HAP-1 (cell line): ENCODE results near the gene COL24A1.
"Not testable (repeated sequence)": the region's sequence is repeated elsewhere in the genome, so short reads cannot be mapped to it uniquely, and the experiment has no call there.

ENCODE experiments used
- DNase-seq, 2 experiments: peaks; one replicate each; pipeline ENCODE4 v3.0.0-alpha.2; 2016 to 2020; ENCODE audit warnings: low spot score in 2 of 2
- H3K27me3 ChIP-seq: fragments of 250-450 bp; sonication (Bioruptor Pico); 2 replicates; pipeline ENCODE4 v1.5.1; 2020; ENCODE audit warnings: low read depth, mild to moderate bottlenecking, moderate library complexity
- H3K36me3 ChIP-seq: fragments of 250-450 bp; sonication (Bioruptor Pico); replicated peaks from 2 replicates; pipeline ENCODE4 v1.5.1; 2020; ENCODE audit warnings: mild to moderate bottlenecking
- H3K4me1 ChIP-seq: fragments of 250-450 bp; sonication (Bioruptor Pico); 2 replicates; pipeline ENCODE4 v1.5.1; 2020; ENCODE audit warnings: mild to moderate bottlenecking
- H3K4me3 ChIP-seq: fragments of 250-450 bp; sonication (Bioruptor Pico); 2 replicates; pipeline ENCODE4 v1.5.1; 2020; ENCODE audit warnings: mild to moderate bottlenecking, moderate library complexity
- H3K9me3 ChIP-seq: fragments of 250-450 bp; sonication (Bioruptor Pico); 2 replicates; pipeline ENCODE4 v1.5.1; 2020; ENCODE audit warnings: mild to moderate bottlenecking, moderate library complexity
- in situ Hi-C: fragments of 300-500 bp; cut with MboI; formaldehyde crosslinking; loops from 3 replicates; pipeline ENCODE4 v1.14.3; 2020; ENCODE audit warnings: low sequenced_read_pairs, inconsistent platforms, mixed read lengths

Gene COL24A1

DNA sequence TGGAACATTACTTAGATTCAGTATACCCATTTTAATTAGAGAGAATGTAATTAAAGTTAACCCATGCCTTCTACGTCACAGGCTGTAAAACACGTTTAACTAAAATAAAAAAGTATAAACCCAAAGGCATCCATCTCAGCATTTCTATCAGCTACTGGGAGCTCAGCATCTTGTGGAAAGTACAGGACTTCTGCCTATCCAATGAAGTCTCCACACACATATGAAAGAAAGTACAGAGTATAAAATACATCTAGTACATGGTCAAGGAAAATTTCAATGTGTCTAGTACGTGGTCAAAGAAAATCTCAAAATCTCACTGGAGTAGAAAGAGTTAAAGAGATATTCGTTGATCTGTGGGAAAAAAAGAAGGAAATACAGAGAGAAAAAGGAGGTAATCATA lies 306.9 kb downstream of the COL24A1 start:
- H3K36me3 ChIP-seq, result no peaks in the 10 kb centered on the region
- H3K4me1 ChIP-seq, result peaks cover 19% of the 10 kb centered on the region
- H3K27me3 ChIP-seq, result no peaks in the 10 kb centered on the region
- DNase-seq, result no peak
- no peaks in the 10 kb centered on the region for H3K9me3 ChIP-seq
- in situ Hi-C loops, result no loop called here
- no peak overlapping the region for H3K4me3 ChIP-seq

DNA sequence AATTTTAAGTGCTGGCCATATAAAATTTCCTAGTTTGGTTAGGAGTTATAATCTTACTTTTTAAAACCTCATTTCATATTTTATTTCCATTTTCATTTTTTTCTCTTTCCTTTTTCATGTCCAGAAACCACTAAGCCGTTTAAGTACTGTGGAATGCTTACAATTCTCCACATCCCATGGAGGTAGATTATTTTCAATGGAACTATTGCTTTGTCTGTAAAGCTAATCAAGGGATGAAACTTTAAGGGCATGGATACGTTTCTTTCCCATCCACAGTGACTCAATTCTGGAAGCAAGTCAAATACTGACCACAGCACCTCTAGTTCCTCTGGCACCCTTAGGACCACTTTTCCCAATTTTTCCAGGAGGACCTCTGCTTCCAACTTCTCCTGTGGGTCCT lies 309.2 kb downstream of the COL24A1 start:
- Histone ChIP-seq H3K36me3 (no peaks in the 10 kb centered on the region), H3K4me1 (peaks cover 19% of the 10 kb centered on the region), H3K9me3 (no peaks in the 10 kb centered on the region), H3K27me3 (no peaks in the 10 kb centered on the region), H3K4me3 (no peak overlapping the region)
- in situ Hi-C loops, result no loop called here
- DNase-seq, result peak in 1 of 2 experiments; percentile 47

DNA sequence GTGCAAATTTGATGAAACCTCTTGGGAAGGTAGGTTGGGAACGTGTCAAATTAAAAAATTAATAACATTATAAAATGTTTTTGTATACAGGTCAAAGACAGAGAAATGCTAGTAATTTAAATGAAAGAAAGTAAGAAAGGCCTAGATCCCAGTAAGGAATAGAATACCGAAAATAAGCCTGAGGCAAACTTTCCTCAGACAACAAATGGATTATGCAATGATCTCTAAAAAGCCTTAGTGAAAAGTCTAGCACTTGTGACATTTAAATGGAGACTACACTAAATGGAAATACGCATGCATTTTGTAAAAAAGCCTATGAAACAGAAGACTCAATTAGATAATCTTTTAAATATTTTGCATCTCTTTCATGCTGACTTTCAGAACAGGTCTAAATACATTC lies 309.9 kb downstream of the COL24A1 start:
- DNase-seq, result peak in 1 of 2 experiments; percentile 92
- in situ Hi-C loops, result no loop called here

DNA sequence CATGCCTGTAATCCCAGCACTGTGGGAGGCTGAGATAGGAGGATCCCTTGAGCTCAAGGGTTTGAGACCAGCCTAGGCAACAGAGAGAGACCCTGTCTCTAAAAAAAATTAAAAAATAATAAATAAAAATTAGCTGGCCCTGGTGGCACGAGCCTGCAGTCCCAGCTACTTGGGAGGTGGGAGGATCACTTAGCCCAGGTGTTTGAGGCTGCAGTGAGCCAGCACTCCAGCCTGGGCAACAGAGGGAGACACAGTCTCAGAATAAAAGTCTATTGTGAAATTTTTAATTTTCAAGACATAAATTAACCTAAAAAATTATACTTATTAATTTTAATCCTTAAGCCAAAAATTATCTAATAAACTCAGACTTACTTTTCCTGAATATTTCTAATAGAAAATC lies 317.1 kb downstream of the COL24A1 start:
- Histone ChIP-seq H3K4me3 (no peak overlapping the region), H3K27me3 (no peaks in the 10 kb centered on the region), H3K36me3 (no peaks in the 10 kb centered on the region), H3K9me3 (no peaks in the 10 kb centered on the region), H3K4me1 (0 out of 2 replicates have a peak, but pooled peaks cover 3% of the 10 kb centered on the region)
- in situ Hi-C loops, result no loop called here
- no peak for DNase-seq

More for the DNA sequence above, 309.9 kb downstream of the COL24A1 start:
- Histone ChIP-seq H3K36me3 (no peaks in the 10 kb centered on the region), H3K9me3 (no peaks in the 10 kb centered on the region), H3K4me1 (peaks cover 19% of the 10 kb centered on the region), H3K27me3 (no peaks in the 10 kb centered on the region), H3K4me3 (no peak overlapping the region)

DNA sequence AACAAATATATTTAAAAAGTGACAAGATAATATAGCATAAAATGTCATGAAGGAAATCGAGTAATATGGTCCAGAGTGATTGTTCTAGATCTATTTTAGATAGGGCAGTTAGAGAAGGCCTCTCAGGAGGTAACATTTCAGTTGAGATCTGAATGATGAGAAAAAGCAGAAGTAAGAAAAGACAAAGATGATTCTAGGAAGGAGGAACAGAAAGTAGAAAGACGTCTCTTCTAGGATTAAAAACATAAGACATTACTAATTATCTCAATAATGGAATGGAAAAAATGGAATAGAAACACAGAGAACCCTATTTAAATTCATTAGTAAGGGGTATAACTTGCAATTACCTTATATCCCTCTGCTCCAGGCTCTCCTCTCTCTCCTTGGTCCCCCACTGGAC lies 318.3 kb downstream of the COL24A1 start:
- Histone ChIP-seq H3K4me1 (0 out of 2 replicates have a peak, but pooled peaks cover 3% of the 10 kb centered on the region), H3K36me3 (no peaks in the 10 kb centered on the region), H3K27me3 (no peaks in the 10 kb centered on the region), H3K9me3 (no peaks in the 10 kb centered on the region), H3K4me3 (no peak overlapping the region)
- no peak for DNase-seq
- in situ Hi-C loops, result no loop called here

DNA sequence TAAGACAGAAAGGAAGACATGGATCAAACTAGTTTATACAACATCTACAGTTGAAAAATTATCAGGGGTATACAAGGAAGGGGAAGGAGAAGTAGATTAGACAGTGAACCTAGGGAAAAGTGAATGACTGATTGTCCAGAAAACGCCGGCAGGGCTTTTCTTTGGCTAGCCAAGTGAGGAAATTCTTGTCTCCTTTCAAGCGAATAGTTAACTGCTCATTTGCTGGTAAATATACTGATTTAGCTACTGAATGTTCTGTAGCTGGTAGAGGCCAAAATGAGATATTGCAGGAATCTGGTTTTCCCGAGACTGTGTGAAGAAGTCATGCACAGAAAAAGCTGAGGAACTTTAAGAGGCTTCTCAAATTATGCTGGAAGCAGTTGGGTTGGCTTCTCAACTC lies 319.8 kb downstream of the COL24A1 start:
- Histone ChIP-seq H3K36me3 (no peaks in the 10 kb centered on the region), H3K4me3 (no peak overlapping the region), H3K9me3 (no peaks in the 10 kb centered on the region), H3K27me3 (no peaks in the 10 kb centered on the region), H3K4me1 (0 out of 2 replicates have a peak, but pooled peaks cover 3% of the 10 kb centered on the region)
- no peak for DNase-seq
- in situ Hi-C loops, result no loop called here

DNA sequence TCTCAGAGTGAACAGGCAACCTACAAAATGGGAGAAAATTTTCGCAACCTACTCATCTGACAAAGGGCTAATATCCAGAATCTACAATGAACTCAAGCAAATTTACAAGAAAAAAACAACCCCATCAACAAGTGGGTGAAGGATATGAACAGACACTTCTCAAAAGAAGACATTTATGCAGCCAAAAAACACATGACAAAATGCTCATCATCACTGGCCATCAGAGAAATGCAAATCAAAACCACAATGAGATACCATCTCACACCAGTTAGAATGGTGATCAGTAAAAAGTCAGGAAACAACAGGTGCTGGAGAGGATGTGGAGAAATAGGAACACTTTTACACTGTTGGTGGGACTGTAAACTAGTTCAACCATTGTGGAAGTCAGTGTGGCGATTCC lies 323.4 kb downstream of the COL24A1 start:
- in situ Hi-C loops, H3K9me3 ChIP-seq, H3K4me1 ChIP-seq: not testable (repeated sequence)

DNA sequence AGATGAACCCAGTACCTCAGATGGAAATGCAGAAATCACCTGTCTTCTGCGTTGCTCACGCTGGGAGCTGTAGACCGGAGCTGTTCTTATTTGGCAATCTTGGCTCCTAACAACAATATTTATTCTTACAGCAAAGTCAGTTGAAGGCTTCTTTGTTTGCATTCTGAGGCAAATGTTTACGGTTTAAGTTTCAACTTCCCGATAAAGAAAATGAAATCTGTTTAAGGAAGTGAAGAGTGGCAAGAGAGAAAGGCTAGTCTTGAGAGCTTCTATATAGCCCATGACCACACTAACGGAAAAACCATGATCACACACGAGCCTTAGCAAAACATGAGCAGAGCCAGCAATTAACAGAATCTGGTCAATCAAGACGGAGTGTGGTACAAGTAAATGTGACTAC lies 325.7 kb downstream of the COL24A1 start:
- no peaks in the 10 kb centered on the region for H3K4me1 ChIP-seq
- no peaks in the 10 kb centered on the region for H3K27me3 ChIP-seq
- DNase-seq, result no peak
- in situ Hi-C loops, result no loop called here
- H3K4me3 ChIP-seq, result no peak overlapping the region
- no peaks in the 10 kb centered on the region for H3K9me3 ChIP-seq
- H3K36me3 ChIP-seq, result no peaks in the 10 kb centered on the region

More for the DNA sequence above, 323.4 kb downstream of the COL24A1 start:
- not testable (repeated sequence) for DNase-seq, H3K4me3 ChIP-seq, H3K27me3 ChIP-seq, H3K36me3 ChIP-seq

DNA sequence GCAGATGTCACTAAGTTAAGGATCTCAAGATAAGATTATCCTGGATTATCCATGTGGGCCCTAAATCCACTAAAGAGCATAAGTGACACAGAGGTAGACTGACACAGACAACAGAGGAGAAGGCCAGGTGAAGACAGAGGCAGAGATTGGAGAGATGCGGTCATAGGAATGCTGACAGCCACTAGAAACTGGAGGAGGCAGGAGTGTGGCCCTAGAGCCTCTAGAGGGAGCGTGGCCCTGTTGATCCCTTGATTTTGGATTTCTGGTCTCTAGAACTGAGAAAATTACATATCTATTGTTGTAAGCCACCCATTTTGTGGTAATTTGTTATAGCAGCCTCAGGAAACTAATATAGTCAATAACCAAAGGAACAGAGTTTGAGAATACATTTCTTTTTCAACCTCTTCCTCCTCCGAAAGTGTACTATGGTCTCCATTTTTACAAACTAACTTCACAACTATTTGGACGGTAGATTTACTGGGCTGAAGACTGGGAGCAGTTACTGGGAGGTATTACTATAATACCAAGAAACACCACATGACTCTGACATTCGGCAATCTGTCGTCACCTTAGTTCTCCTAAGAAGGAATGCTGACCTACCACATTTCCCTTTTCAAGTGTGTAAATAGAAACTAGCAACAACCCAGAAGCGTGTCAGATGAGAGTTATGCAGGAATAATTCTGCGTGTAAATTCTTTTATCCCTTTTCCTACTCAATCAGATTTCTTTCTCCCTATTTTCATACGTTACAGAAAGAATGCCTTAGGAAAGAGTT lies 332.3 kb downstream of the COL24A1 start:
- Histone ChIP-seq H3K36me3 (no peaks in the 10 kb centered on the region), H3K9me3 (no peaks in the 10 kb centered on the region), H3K4me1 (peaks cover 7% of the 10 kb centered on the region), H3K27me3 (no peaks in the 10 kb centered on the region), H3K4me3 (no peak overlapping the region)
- in situ Hi-C loops, result no loop called here
- no peak for DNase-seq

DNA sequence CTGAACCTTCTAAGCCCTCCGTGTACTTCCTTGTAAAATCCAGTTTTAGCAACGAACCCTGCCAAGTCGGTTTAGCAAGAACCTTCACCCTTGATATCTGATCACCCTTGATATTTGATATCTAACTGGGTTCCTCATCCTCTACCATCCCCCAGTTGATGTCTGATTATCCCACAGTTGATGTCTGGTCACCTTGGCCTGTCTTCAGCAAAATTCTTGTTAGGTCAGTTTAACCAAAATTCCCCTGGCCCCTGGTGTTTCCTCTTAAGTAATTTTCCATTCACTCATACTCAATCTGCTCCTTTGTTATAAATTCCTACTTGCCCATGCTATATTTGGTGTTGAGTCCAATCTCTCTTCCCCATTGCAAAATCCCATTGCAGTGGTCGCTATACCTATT lies 333.9 kb downstream of the COL24A1 start:
- H3K9me3 ChIP-seq, result no peaks in the 10 kb centered on the region
- no peak overlapping the region for H3K4me3 ChIP-seq
- no peaks in the 10 kb centered on the region for H3K36me3 ChIP-seq
- peaks cover 7% of the 10 kb centered on the region for H3K4me1 ChIP-seq
- in situ Hi-C loops, result no loop called here
- DNase-seq, result no peak
- H3K27me3 ChIP-seq, result no peaks in the 10 kb centered on the region

DNA sequence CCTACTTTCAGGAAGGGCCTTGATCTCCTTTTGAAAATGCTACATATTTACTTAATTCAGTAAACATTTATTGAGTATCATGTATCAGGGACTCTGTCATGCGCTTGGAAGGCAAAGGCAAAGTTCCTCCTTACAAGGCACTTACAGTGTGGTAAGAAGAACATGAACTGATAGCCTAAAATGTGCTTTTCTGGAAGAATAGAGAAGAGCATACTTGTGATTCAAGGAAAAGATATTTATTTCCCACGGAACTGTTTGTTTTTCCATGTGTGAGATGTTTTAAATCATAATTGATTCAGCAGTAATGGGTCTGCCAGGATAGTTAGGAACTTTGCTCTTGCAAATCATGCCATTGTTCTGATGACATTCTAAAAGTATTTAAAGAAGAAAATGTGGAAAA lies 338.2 kb downstream of the COL24A1 start:
- Histone ChIP-seq H3K9me3 (no peaks in the 10 kb centered on the region), H3K27me3 (no peaks in the 10 kb centered on the region), H3K36me3 (no peaks in the 10 kb centered on the region), H3K4me3 (no peak overlapping the region), H3K4me1 (peaks cover 7% of the 10 kb centered on the region)
- no peak for DNase-seq
- in situ Hi-C loops, result no loop called here

DNA sequence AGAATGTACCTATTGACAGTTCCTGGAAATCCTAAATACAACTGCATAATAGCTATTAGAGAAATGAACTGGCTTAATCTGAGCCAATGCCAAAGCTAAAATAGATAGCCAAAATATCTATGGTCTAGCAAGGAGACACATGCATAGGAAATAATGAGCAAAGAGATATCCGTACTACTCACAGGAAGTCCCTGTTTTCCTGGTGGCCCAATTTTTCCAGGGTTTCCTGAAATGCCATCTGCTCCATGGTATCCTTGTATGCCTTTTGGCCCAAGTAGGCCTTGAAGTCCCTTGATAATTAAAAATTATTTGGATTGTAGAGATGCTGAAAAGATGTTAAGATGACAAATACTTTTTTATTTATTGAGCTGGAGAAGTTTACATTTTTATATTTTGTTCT lies 340.0 kb downstream of the COL24A1 start:
- Histone ChIP-seq H3K9me3 (no peaks in the 10 kb centered on the region), H3K27me3 (no peaks in the 10 kb centered on the region), H3K36me3 (no peaks in the 10 kb centered on the region), H3K4me1 (peaks cover 7% of the 10 kb centered on the region), H3K4me3 (no peak overlapping the region)
- DNase-seq, result no peak
- in situ Hi-C loops, result no loop called here

DNA sequence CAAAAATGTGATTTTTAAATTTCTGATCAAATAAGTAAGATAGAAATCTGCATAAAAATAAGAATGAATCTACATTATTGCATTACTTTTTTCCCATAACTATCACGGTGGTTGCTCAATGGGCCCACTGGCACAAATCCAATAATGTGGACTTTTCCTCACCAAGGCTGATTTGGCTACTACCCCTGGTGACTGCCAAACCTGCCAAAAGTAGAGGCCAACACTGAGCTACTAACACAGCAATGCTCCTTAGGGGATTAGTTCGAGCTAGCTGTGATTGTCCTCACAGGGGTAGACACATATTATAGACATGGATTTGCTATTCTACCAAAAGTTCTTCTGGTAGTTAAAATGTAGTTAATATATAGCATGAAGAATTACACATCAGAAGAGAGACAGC lies 340.7 kb downstream of the COL24A1 start:
- in situ Hi-C loops, result no loop called here

DNA sequence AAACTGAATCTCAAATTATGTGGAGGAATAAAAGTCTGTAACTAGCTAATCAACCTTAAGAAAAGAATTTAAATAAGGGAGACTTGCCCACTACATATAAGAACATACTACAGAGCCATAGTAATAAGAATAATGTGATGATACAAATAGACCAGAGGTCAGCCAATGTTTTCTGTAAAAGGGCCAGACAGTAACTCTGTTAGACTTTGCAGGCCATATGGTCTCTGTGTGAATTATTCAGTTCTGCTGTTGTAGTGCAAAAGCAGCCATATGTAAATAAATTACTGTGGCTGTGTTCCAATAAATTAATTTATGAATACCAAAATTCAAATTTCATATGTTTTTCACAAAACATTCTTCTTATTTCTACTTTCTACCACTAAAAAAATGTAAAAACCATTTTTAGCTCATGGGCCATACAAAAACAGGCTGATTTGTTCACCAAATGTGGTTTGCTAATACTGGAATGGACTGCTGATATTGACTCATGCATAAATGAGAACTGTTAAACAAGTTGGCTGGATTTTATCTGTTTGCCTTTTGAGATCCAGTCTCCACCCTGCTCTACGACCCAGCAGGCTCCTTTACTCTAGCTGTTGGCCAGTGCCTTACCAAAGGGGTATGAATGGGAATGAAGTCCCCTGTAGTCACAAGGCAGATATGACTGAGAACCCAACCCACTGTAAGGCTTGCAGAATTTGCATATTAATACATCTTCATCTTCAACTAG lies 350.2 kb downstream of the COL24A1 start:
- in situ Hi-C loops, result no loop called here
- no peak overlapping the region for H3K4me3 ChIP-seq
- no peak for DNase-seq

More for the DNA sequence above, 340.7 kb downstream of the COL24A1 start:
- no peaks in the 10 kb centered on the region for H3K36me3 ChIP-seq
- DNase-seq, result no peak
- H3K9me3 ChIP-seq, result no peaks in the 10 kb centered on the region
- no peak overlapping the region for H3K4me3 ChIP-seq
- peaks cover 4% of the 10 kb centered on the region for H3K4me1 ChIP-seq
- no peaks in the 10 kb centered on the region for H3K27me3 ChIP-seq

More for the DNA sequence above, 350.2 kb downstream of the COL24A1 start:
- H3K4me1 ChIP-seq, result no peaks in the 10 kb centered on the region
- H3K27me3 ChIP-seq, result no peaks in the 10 kb centered on the region
- H3K9me3 ChIP-seq, result no peaks in the 10 kb centered on the region
- no peaks in the 10 kb centered on the region for H3K36me3 ChIP-seq
